A549 treated with CORT108297 at 1 μM for 4 hours (cell line): ENCODE measurements around the gene CHL1. TPM values are rescaled to one million over a fixed set of nuclear protein-coding genes. Genes with fewer than 3 reads are reported as not detected.

Source experiments
- total RNA-seq: library from RNA; stranded (reverse); fragments of 200-300 nt; extraction: Qiagen RNA extraction; gene quantifications from 5 replicates; pipeline ENCODE4 v1.2.3, GENCODE V29; 2022

The CHL1 gene
- total RNA-seq: not detected in 5 replicates

GRCh38 chr3:196311-197148, at the start of gene CHL1:
CHL1 (plus strand) TSS chr3:196763; CDS start chr3:319777, 123,014 bp downstream.

